CMK (cell line): ENCODE results near the gene HTR2C.
"Not testable (repeated sequence)": the region's sequence is repeated elsewhere in the genome, so short reads cannot be mapped to it uniquely, and the experiment has no call there.

Experiments
- DNase-seq: peaks from one replicate; pipeline ENCODE4 v3.0.0-alpha.2; 2010; ENCODE audit warnings: low read depth

HTR2C gene

GRCh38 chrX:114583646-114584374 is at the start of gene HTR2C:
TSS of gene HTR2C (plus strand) at chrX:114584086. CDS start at chrX:114726937, 142,851 bp downstream.
- no peak for DNase-seq

DNA sequence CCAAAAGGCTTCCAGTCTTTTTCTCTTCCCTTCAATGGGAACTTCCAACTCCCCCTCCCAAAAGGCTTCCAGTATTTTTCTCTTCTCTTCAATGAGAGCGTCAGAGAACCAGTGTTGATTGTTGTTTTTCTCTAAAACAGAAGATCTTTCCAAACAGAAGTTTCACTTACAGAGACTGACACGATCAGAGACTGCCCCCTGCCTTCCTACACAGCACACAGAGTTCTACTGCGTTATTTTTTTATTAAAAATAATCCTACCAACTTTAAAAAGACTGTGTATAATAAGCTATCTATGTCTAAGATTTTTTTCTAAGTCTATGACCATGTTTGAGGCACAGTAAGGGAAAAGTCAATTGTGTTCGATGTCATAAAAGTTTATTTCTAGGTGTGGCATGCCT is 3.5 kb upstream of the HTR2C start:
- no peak for DNase-seq

DNA sequence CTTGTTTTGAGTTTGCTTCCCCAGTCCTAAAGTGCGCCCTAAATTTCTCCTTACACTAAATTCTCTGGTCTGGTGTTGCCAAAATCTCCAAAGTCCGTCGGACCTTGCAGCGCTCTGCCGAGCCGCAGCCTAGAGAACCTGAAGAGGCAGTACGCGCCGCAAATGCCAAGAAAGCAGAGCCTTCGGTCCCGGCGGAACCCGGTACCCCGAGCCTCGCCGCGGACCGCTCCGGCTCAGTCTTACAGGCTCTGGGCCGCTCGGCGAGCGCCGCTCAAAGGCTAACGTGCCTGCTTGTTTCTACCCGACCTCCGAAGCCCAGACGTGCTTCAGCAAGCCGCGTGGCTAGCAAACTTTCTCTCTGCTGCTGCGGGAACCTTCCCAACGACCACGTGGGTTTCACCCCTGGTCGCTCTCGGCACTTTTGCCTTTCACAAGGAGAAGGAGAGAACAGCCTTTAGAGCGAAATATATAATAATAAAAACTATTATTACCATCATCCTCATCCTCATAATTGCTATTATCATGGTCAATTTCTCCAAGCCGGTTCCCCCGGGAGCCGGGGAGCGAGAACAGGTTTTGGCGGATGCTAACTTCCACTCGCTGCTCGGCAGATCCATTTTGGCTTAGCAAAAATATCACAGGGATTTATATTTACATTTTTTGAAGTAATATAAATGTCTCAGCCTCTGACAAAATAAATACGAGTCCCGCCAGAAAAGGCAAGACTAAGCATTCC is 2.2 kb upstream of the HTR2C start:
- no peak for DNase-seq

DNA sequence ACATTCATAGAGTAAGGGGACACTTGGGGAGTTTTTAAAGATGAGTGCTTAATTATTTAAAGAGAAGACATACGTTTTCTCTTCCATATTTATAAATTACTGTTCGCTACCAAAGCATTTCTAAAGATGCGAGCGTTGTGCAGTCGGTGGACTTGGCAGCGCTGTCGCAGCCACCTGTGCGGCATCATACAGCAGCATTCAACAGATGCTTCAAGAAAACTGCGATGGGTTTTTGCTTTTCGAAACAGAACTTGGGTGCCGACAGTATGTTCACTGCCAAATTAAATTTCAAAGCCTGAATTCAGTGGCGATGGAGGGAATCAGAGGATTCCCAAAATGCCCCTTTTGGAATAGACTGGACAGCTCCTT is 1.6 kb upstream of the HTR2C start:
- DNase-seq, result no peak

GRCh38 chrX:114582698-114583395 is 1.0 kb upstream of the HTR2C start:
- DNase-seq, result no peak

DNA sequence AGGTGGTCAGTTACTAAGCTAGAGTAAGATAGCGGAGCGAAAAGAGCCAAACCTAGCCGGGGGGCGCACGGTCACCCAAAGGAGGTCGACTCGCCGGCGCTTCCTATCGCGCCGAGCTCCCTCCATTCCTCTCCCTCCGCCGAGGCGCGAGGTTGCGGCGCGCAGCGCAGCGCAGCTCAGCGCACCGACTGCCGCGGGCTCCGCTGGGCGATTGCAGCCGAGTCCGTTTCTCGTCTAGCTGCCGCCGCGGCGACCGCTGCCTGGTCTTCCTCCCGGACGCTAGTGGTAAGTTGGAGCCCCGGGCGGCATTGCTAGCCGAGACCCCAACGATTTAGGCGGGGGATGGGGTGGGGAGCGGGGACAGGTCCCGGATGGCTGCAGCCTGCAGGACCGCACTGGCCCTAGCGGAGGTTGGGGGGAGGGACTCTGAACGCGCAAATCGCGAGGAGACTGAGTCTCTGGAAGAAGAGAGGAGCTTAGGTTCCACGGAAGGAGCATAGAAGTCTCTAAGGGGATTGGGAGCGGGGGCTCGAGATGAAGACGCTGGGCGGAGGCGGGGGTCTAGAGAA is 573 bp downstream of the HTR2C start:
- DNase-seq, result no peak

- DNase-seq, result no peak
Measured at GRCh38 chrX:114584983-114585842, 1.3 kb downstream of the HTR2C start.

- DNase-seq, result no peak
Measured at GRCh38 chrX:114591121-114591520, 7.2 kb downstream of the HTR2C start.

GRCh38 chrX:114599305-114599704 is 15.4 kb downstream of the HTR2C start:
- no peak for DNase-seq

DNA sequence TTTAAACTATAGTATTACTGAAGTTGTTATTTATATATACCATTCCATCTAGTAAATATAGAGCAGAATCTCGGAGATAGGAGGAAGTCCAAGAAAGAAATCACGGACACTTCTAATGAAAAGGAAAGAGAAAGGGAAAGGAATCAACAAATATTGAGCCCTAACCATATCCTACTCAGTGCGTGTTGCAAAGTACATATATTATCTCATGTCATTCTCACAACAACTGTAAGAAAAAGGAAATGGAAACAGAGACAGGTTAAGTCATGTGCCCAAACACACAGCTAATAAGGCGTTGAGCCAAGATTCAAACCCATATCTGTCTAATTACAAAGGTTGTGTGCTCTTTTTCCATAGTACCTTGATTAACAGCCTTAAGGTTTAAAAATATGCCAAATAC is 16.0 kb downstream of the HTR2C start:
- no peak for DNase-seq

- DNase-seq, result not testable (repeated sequence)
Measured at GRCh38 chrX:114606619-114607018, 22.7 kb downstream of the HTR2C start.

- DNase-seq, result no peak
Measured at GRCh38 chrX:114611018-114611619, 27.2 kb downstream of the HTR2C start.

- DNase-seq, result no peak
Measured at GRCh38 chrX:114615765-114616164, 31.9 kb downstream of the HTR2C start.

DNA sequence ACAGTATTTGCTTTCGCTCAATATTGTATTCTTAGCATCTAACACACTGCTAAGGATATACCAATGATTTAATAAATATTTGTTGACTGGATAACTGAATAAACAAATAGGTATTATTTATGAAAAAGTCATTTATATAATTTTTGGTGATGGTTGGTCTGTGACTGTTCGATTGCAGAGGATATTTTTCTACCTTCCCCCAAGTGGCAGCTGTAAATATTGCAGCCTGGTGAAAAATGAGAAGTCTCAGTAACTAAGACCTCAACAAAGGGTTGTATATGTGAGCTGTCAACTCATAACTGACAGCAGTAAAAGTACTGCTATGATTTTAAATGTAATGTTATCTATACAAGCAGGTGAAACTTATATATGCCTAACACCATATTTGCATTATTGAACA is 36.0 kb downstream of the HTR2C start:
- no peak for DNase-seq

DNA sequence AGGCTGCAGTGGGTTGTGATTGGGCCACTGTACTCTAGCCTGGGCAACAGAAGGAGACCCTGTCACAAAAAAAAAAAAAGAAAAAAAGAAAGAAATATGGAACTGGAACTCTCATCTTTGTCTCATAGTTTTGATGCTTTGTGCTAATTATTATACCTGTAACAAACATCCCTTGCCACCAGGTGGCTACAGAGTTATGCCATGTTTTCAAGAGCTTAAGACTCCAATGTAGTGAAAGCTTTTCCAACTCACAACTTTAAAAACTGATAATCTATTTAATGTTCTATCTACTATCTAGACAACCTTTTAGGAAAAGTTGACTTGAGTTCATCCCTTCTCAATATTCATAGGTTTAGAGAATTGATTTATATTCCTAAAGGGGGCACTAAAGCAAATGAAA is 42.4 kb downstream of the HTR2C start:
- DNase-seq, result no peak

DNA sequence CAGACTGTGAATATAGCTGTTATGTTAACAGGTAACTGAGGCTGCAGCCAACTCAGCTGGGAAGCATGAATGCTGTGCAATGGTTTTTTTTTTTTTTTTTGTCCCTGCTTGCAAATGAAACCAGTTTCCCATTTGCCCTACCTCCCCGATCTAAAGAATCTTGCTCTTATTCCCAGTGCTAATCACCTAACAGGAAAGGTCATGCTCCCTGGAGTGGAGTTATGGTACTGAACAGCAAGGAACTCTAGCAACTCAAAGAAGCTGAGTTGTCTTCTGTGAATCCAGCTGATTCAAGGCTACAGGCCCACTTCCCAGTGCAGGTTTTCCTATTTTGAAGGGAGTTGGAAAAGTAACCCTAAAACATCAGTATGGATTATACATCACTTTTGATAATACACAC is 52.1 kb downstream of the HTR2C start:
- DNase-seq, result no peak

DNA sequence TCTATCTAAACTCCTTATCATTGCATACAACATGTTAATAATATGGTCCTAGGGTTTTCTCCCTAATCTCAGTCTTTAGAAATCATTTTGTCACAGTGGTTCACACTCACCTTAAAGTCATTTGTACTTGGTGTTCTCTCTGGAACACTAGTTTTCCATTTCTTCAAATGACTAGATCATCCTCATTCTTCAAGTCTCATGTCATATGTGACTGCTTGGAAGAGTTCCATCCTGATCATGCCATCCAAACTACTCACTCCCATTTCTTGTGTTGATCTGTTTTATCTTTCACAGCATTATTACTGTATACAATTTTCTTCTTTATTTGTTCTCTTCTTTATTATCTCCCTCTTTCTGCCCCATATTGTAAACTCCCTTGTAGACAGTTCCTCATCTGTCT is 66.5 kb downstream of the HTR2C start:
- no peak for DNase-seq

DNA sequence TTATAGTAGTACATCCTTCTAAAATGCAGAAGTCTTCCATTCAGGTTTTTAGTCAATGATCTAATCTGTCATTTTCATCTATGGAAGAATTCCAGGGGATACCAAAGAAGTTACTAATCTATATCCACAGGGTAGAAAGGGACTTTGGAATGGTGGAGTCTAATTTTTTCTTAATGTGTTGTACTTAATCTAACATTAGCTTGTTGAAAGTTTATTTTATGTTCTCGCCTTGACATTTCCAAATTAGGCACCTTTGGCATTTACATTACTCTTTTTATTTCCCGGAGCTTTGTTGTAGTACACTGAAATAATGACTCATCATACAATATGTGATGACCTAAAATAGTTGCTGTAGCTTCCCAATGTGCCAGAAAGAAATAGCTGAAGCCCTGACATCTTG is 91.5 kb downstream of the HTR2C start:
- no peak for DNase-seq

DNA sequence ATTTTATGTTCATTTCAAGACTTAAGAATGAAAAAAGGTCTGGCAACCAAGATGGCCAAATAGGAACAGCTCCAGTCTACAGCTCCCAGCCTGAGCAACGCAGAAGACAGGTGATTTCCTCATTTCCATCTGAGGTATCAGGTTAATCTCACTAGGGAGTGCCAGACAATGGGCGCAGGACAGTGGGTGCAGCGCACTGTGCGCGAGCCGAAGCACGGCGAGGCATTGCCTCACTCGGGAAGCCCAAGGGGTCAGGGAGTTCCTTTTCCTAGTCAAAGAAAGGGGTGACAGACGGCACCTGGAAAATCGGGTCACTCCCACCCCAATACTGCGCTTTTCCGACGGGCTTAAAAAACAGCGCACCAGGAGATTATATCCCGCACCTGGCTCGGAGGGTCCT is 116.6 kb downstream of the HTR2C start:
- not testable (repeated sequence) for DNase-seq

DNA sequence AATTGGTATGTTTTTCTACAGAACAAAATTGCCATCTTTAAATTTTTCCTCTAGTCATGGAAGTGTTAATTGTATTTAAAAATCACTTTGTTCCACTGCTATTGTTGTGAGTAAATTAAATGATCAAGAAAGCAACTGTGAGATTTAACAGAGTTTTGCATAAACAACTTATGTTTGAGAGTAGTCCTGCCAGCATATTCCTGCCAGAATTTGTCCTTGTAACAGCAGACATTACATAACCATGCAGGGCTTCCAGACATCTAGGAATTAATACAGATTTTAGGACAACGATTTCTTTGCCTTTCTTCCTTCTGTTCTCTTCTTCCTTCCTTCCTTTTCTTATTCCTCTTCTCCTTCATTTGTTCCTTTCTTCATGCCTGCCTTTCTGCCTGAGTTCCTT is 125.5 kb downstream of the HTR2C start:
- DNase-seq, result no peak

- DNase-seq, result no peak
Measured at GRCh38 chrX:114710571-114710970, 126.7 kb downstream of the HTR2C start.
